Urinary bladder (tissue), 4 donors: ENCODE measurements around the gene KIF3C. TPM values are rescaled to one million over a fixed set of nuclear protein-coding genes. Genes with fewer than 3 reads are reported as not detected.
"Not testable (repeated sequence)": the region's sequence is repeated elsewhere in the genome, so short reads cannot be mapped to it uniquely, and the experiment has no call there.

Experiments
- DNase-seq: peaks from one replicate; pipeline ENCODE4 v3.0.0-alpha.2; 2015; ENCODE audit errors: extremely low spot score
- H3K27ac ChIP-seq: one replicate; pipeline ENCODE4 v1.5.1; 2013; ENCODE audit warnings: low read depth, mild to moderate bottlenecking, moderate library complexity
- H3K36me3 ChIP-seq: one replicate; pipeline ENCODE4 v1.6.1; 2013; ENCODE audit warnings: mild to moderate bottlenecking, moderate library complexity; ENCODE audit not compliant: insufficient read depth
- H3K4me1 ChIP-seq: one replicate; pipeline ENCODE4 v1.6.1; 2013; ENCODE audit warnings: mild to moderate bottlenecking, moderate library complexity; ENCODE audit not compliant: insufficient read depth
- H3K4me3 ChIP-seq: one replicate; pipeline ENCODE4 v1.5.1; 2013; ENCODE audit warnings: low read depth, low read length
- WGBS: extraction: QIAGEN DNeasy Blood & Tissue Kit; methylation state at CpG from one replicate; pipeline ENCODE4 v1.1.7; 2013; 5-methylcytosine and 5-hydroxymethylcytosine counted together
- polyA plus RNA-seq: library from polyadenylated mRNA; stranded (reverse); fragments of 200-250 nt; gene quantifications from one replicate; pipeline ENCODE4 v1.2.3, GENCODE V29; 2013
- total RNA-seq: library from RNA; depleted of rRNA; stranded (reverse); fragments of >200 nt; gene quantifications from one replicate; pipeline ENCODE4 v1.2.3, GENCODE V29; 2014
- donor health status: healthy with polysubstance abuse.
- donor health status: healthy.

The KIF3C gene
- total and polyA plus RNA-seq, 2 donors = 5.4 to 6.9 TPM

DNA sequence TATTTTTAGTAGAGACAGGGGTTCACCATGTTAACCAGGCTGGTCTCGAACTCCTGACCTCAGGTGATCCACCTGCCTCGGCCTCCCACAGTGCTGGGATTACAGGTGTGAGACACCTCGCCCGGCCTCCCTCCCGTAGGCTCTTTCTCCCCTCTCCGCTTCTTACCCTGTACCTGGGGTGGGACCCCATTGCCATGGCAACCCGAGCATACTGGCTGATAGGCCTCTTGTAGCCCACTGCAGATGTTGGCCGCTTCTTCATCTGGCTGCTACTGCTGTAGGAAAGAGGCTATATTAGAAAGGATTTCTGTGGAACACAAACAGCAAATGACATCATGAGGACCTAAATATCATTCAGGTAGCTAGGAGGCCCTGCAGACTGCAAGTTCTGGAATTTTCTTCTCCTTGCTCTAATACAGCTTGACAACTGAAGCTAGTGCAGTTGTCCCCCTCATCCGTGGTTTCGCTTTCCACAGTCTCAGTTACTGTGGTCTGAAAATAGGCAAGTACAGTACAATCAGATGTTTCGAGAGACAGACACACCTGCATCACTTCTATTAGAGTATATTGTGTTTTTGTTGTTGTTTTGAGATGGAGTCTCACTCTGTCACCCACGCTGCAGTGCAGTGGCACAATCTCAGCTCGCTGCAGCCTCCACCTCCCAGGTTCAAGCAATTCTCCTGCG, 52.4 kb downstream of the KIF3C start:
- no peak overlapping the region for H3K27ac ChIP-seq
- no peak for DNase-seq
- no peak overlapping the region for H3K4me3 ChIP-seq
- no peaks in the 10 kb centered on the region for H3K4me1 ChIP-seq
- no peaks in the 10 kb centered on the region for H3K36me3 ChIP-seq
- WGBS = 93% methylated on average over 14 of the region's 14 CpGs

- no peaks in the 10 kb centered on the region for H3K4me1 ChIP-seq
- H3K27ac ChIP-seq = no peak overlapping the region
- H3K4me3 ChIP-seq = no peak overlapping the region
- no peaks in the 10 kb centered on the region for H3K36me3 ChIP-seq
- DNase-seq = no peak
- WGBS = 96% methylated on average over 18 of the region's 18 CpGs
Measured at GRCh38 chr2:25928668-25929067, 53.6 kb downstream of the KIF3C start.

GRCh38 chr2:25926984-25927756, 55.1 kb downstream of the KIF3C start:
- H3K36me3 ChIP-seq = no peaks in the 10 kb centered on the region
- WGBS = 80% methylated on average over 18 of the region's 18 CpGs
- H3K27ac ChIP-seq = no peak overlapping the region
- H3K4me3 ChIP-seq = no peak overlapping the region
- DNase-seq = no peak
- no peaks in the 10 kb centered on the region for H3K4me1 ChIP-seq

DNA sequence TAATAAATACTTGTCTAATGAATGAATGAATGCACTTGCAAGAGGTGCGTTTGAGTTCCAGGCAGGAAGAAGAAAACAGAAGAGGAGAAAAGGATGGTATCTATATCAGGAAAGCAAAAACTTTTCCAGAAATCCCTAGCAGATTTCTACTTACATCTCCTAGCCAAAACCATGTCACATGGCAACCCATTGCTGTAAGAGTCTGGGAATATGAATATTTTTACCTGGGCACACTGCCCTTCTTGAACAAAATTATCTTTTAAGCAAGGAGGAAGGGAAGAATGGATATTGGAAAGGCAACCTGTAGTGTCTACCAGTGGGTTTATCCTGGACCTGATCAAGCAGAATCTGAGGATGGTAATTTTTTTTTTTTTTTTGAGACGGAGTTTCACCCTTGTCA, 59.8 kb downstream of the KIF3C start:
- DNase-seq = no peak

DNA sequence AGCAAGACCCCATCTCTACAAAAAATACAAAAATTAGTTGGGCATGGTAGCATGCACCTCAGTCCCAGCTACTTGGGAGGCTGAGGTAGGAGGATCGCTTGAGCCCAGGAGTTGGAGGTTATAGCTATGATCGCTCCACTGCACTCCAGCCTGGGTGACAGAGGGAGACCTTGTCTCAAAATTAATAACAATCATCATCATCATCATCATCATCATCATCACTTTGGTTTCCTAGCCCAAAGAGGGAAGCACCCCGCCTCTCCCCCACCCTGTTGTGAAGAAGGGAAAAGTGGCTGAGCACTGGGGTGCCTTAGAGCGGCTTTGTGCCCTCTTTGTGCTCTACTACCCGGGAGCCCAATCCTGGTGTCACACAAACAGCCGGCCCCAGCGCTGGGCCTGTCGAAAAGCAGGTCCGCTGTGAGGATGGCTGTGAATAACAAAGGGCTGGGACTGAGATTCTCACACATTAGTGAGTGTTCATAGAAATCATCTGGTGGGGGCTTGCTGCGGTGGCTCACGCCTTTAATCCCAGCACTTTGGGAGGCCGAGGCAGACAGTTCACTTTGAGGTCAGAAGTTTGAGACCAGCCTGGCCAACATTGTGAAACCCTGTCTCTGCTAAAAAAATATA, 61.4 kb downstream of the KIF3C start:
- WGBS = 78% methylated on average over 12 of the region's 12 CpGs
- H3K36me3 ChIP-seq = no peaks in the 10 kb centered on the region
- DNase-seq = no peak
- no peak overlapping the region for H3K4me3 ChIP-seq
- no peaks in the 10 kb centered on the region for H3K4me1 ChIP-seq
- H3K27ac ChIP-seq = no peak overlapping the region

More for the DNA sequence above, 59.8 kb downstream of the KIF3C start:
- WGBS = 81% methylated on average over 2 of the region's 2 CpGs
- no peak overlapping the region for H3K4me3 ChIP-seq
- no peak overlapping the region for H3K27ac ChIP-seq
- no peaks in the 10 kb centered on the region for H3K36me3 ChIP-seq
- no peaks in the 10 kb centered on the region for H3K4me1 ChIP-seq

DNA sequence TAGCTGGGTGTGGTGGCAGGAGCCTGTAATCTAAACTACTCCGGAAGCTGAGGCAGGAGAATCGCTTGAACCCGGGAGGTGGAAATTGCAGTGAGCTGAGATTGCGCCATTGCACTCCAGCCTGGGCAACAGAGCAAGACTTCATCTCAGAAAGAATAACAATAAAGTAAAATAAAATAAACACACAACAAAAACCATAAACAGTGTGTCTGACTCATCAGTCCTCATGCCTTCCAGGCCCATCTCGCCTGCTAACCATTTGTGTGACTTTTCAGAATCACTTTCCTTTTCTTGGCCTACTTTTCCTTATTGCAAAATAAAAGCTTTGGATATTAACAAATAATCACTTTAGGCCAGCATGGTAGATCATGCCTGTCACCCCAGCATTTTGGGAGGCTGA, 62.0 kb downstream of the KIF3C start:
- no peak for DNase-seq
- Histone ChIP-seq H3K4me3 (no peak overlapping the region), H3K4me1 (no peaks in the 10 kb centered on the region), H3K27ac (no peak overlapping the region), H3K36me3 (no peaks in the 10 kb centered on the region)
- 70% methylated on average over 5 of the region's 5 CpGs for WGBS

- Histone ChIP-seq H3K4me1 (no peaks in the 10 kb centered on the region), H3K4me3 (no peak overlapping the region), H3K36me3 (no peaks in the 10 kb centered on the region), H3K27ac (no peak overlapping the region)
- no peak for DNase-seq
- 86% methylated on average over 3 of the region's 3 CpGs for WGBS
Measured at GRCh38 chr2:25917832-25918231, 64.5 kb downstream of the KIF3C start.

GRCh38 chr2:25917411-25917810, 64.9 kb downstream of the KIF3C start:
- not testable (repeated sequence) for H3K4me3 ChIP-seq, H3K4me1 ChIP-seq, DNase-seq, H3K27ac ChIP-seq, H3K36me3 ChIP-seq
- WGBS = 87% methylated on average over 7 of the region's 7 CpGs

GRCh38 chr2:25915944-25916772, 66.1 kb downstream of the KIF3C start:
- DNase-seq, H3K4me3 ChIP-seq, H3K27ac ChIP-seq, H3K4me1 ChIP-seq, H3K36me3 ChIP-seq: not testable (repeated sequence)
- WGBS = 45% methylated on average over 16 of the region's 16 CpGs

- H3K27ac ChIP-seq, H3K4me3 ChIP-seq, H3K36me3 ChIP-seq, H3K4me1 ChIP-seq, DNase-seq: not testable (repeated sequence)
- 97% methylated on average over 33 of the region's 33 CpGs for WGBS
Measured at GRCh38 chr2:25915411-25915810, 66.9 kb downstream of the KIF3C start.

DNA sequence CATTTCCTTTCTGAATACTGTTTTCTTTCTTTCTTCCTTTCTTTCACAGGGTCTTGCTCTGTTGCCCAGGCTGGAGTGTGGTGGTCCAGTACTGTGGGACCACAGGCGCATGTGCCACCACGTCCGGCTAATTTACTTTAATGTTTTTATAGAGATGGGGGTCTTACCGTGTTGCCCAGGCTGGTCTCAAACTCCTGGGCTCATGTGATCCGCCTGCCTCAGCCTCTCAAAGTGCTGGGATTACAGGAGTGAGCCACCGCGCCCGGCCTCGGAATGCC, 68.7 kb downstream of the KIF3C start:
- H3K4me3 ChIP-seq, DNase-seq, H3K27ac ChIP-seq, H3K36me3 ChIP-seq, H3K4me1 ChIP-seq: not testable (repeated sequence)
- WGBS = 84% methylated on average over 9 of the region's 9 CpGs

DNA sequence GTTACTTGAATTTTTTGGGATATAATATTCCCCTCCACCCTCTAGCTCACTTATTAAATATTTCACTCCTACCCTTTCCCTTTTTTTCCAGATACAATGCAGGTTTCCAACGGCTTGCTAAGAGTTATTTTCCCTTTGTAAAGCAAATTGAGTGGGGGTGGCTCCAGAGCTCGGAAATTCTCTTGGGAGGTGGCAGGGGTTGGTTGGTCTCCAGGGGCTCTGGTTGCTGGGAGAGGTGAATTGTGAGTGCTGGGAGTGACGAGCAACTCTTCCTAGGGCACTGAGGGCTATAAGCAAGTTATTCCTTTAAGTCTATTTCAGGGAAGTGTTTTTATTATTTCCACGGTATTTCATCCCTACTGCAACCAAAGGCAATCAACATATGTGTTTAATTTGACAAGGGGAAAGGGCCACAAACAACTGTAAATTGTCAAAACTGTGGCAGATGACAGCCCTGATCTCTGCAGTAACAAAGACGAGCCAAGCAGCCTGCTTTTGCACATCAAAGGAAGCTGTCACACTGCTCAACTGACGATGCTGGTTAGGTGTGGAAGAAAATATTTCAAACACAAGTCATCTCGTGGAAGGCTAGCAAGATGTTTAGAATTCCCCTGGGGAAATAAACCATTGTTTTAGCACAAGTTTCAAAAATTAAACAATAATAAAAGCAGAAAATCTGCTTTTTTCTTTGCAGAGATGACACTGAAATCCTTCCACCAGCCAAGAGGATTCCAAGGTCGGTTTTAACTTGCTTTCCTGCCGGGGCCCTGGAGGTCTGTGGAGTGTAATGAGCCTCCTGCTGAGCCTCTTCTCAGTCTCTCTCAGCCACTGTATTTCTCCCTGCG, 69.2 kb downstream of the KIF3C start:
- Histone ChIP-seq H3K4me1 (no peaks in the 10 kb centered on the region), H3K4me3 (no peak overlapping the region), H3K36me3 (no peaks in the 10 kb centered on the region), H3K27ac (no peak overlapping the region)
- WGBS = 20% methylated on average over 10 of the region's 10 CpGs
- no peak for DNase-seq

- DNase-seq, H3K36me3 ChIP-seq, H3K4me3 ChIP-seq, H3K4me1 ChIP-seq, H3K27ac ChIP-seq: not testable (repeated sequence)
- WGBS = 70% methylated on average over 5 of the region's 5 CpGs
Measured at GRCh38 chr2:25909574-25909973, 72.7 kb downstream of the KIF3C start.
